DND-41 (cell line): ENCODE results near the gene LPCAT1.

Source experiments
- ATAC-seq: fragments of 200-7000 bp; cut with Tn5 transposase; 3 replicates; pipeline ENCODE4 v1.9.1; 2021; ENCODE audit warnings: low read depth; ENCODE audit not compliant: insufficient read depth
- DNase-seq: peaks from one replicate; pipeline ENCODE4 v3.0.0-alpha.2; 2020
- H2AFZ ChIP-seq: 2 replicates; pipeline ENCODE4 v1.6.0; 2012; ENCODE audit warnings: low read depth, low read length
- H3K27ac ChIP-seq: 2 replicates; pipeline ENCODE4 v1.5.1; 2012; ENCODE audit warnings: low read length, inconsistent platforms
- H3K27me3 ChIP-seq: fragments of 200-600 bp; sonication (generic); 2 replicates; pipeline ENCODE4 v1.6.0; 2012; ENCODE audit warnings: low read length, mild to moderate bottlenecking, inconsistent platforms; ENCODE audit not compliant: insufficient read depth, poor library complexity
- H3K36me3 ChIP-seq: 2 replicates; pipeline ENCODE4 v1.5.1; 2012; ENCODE audit warnings: low read length, inconsistent platforms; ENCODE audit not compliant: insufficient read depth
- H3K4me1 ChIP-seq: 2 replicates; pipeline ENCODE4 v1.5.1; 2012; ENCODE audit warnings: mild to moderate bottlenecking, low read length; ENCODE audit not compliant: insufficient read depth
- H3K4me2 ChIP-seq: 2 replicates; pipeline ENCODE4 v1.6.0; 2012; ENCODE audit warnings: mild to moderate bottlenecking, moderate library complexity, low read length, inconsistent platforms; ENCODE audit not compliant: insufficient read depth
- H3K4me3 ChIP-seq, 2 experiments: fragments of 200-600 bp in 1 of 2; shearing (Covaris generic) in 1 of 2; 2 replicates each; pipeline ENCODE4 v1.5.1; 2012 to 2016; ENCODE audit warnings: inconsistent platforms in 2 of 2, low read length in 2 of 2, mild to moderate bottlenecking in 2 of 2, low read depth in 1 of 2, moderate library complexity in 1 of 2
- H3K79me2 ChIP-seq: 2 replicates; pipeline ENCODE4 v1.6.0; 2012; ENCODE audit warnings: low read length, inconsistent platforms; ENCODE audit not compliant: insufficient read depth
- H3K9ac ChIP-seq: 2 replicates; pipeline ENCODE4 v1.6.0; 2012; ENCODE audit warnings: low read depth, mild to moderate bottlenecking, inconsistent platforms, low read length, moderate library complexity
- H3K9me3 ChIP-seq: 2 replicates; pipeline ENCODE4 v1.5.1; 2012; ENCODE audit warnings: low read length, moderate library complexity, mild to moderate bottlenecking, inconsistent platforms; ENCODE audit not compliant: insufficient read depth, severe bottlenecking
- H4K20me1 ChIP-seq: 2 replicates; pipeline ENCODE4 v1.6.0; 2012; ENCODE audit warnings: low read length; ENCODE audit not compliant: insufficient read depth
- CTCF ChIP-seq: IDR thresholded peaks from 2 replicates; pipeline ENCODE4 v1.5.1; 2012; ENCODE audit warnings: borderline replicate concordance, low read length, moderate library complexity, mild to moderate bottlenecking; ENCODE audit not compliant: poor library complexity, severe bottlenecking; ENCODE audit errors: extremely low read depth
- EZH2 ChIP-seq: IDR thresholded peaks from 3 replicates; pipeline ENCODE4 v1.6.1; 2012; ENCODE audit warnings: borderline replicate concordance, low read depth, mild to moderate bottlenecking, moderate library complexity, low read length, inconsistent platforms; ENCODE audit not compliant: severe bottlenecking

The LPCAT1 gene

GRCh38 chr5:1463326-1464095 lies 60.2 kb downstream of the LPCAT1 start:
- Histone ChIP-seq H3K9me3 (peaks cover 2% of the 10 kb centered on the region), H3K79me2 (no peaks in the 10 kb centered on the region), H3K9ac (no peak overlapping the region), H3K36me3 (peaks cover 78% of the 10 kb centered on the region), H4K20me1 (no peaks in the 10 kb centered on the region; the same call in 1 of the 2 replicates), H3K4me3 (no peak overlapping the region), H3K27me3 (no peaks in the 10 kb centered on the region), H3K4me2 (no peak overlapping the region), H2AFZ (no peak overlapping the region), H3K4me1 (no peaks in the 10 kb centered on the region), H3K27ac (no peak overlapping the region)
- no peak for ATAC-seq
- DNase-seq = no peak
- TF ChIP-seq EZH2 = no peak
- no peak for TF ChIP-seq CTCF

GRCh38 chr5:1462358-1462757 lies 61.4 kb downstream of the LPCAT1 start:
- H3K27ac ChIP-seq = no peak overlapping the region
- no peak; the same call in 2 of the 3 replicates for ATAC-seq
- H3K4me1 ChIP-seq = no peaks in the 10 kb centered on the region
- H3K4me3 ChIP-seq = no peak overlapping the region
- H2AFZ ChIP-seq = no peak overlapping the region
- no peak for DNase-seq
- no peak overlapping the region for H3K4me2 ChIP-seq
- peaks cover 10% of the 10 kb centered on the region for H3K9me3 ChIP-seq
- TF ChIP-seq EZH2 (no peak), CTCF (no peak)
- no peaks in the 10 kb centered on the region for H3K79me2 ChIP-seq
- H3K36me3 ChIP-seq = peaks cover 80% of the 10 kb centered on the region
- H3K9ac ChIP-seq = no peak overlapping the region
- no peaks in the 10 kb centered on the region; the same call in 1 of the 2 replicates for H4K20me1 ChIP-seq
- no peaks in the 10 kb centered on the region for H3K27me3 ChIP-seq

GRCh38 chr5:1461396-1461795 lies 62.4 kb downstream of the LPCAT1 start:
- no peak overlapping the region for H3K27ac ChIP-seq
- H3K27me3 ChIP-seq = no peaks in the 10 kb centered on the region
- H4K20me1 ChIP-seq = no peaks in the 10 kb centered on the region; the same call in 1 of the 2 replicates
- no peak overlapping the region for H2AFZ ChIP-seq
- ATAC-seq = no peak
- TF ChIP-seq CTCF (no peak), EZH2 (no peak)
- H3K36me3 ChIP-seq = peaks cover 71% of the 10 kb centered on the region
- H3K9me3 ChIP-seq = peaks cover 20% of the 10 kb centered on the region
- H3K9ac ChIP-seq = no peak overlapping the region
- no peaks in the 10 kb centered on the region for H3K4me1 ChIP-seq
- no peaks in the 10 kb centered on the region for H3K79me2 ChIP-seq
- no peak overlapping the region for H3K4me2 ChIP-seq
- H3K4me3 ChIP-seq = no peak overlapping the region
- no peak for DNase-seq
